Measurements from ENCODE around the gene EIF4E2.
A peak's percentile ranks its signal among the peaks of the same experiment; 100 is the strongest.
"Not testable (repeated sequence)": the region's sequence is repeated elsewhere in the genome, so short reads cannot be mapped to it uniquely, and the experiment has no call there.

Gene EIF4E2

GRCh38 chr2:232521959-232522622, 28.4 kb upstream of the EIF4E2 start:
- peak in 33 of 56 donors; percentile 7 to 75 (median 31) for DNase-seq

GRCh38 chr2:232522623-232523401, 27.7 kb upstream of the EIF4E2 start:
- no peak for DNase-seq

- DNase-seq: no peak
Measured at GRCh38 chr2:232523402-232523681, 27.1 kb upstream of the EIF4E2 start.

- DNase-seq: peak in 15 of 56 donors; percentile 14 to 48 (median 29)
Measured at GRCh38 chr2:232523682-232524597, 26.5 kb upstream of the EIF4E2 start.

GRCh38 chr2:232524771-232525170, 25.7 kb upstream of the EIF4E2 start:
- DNase-seq: no peak

GRCh38 chr2:232525199-232525598, 25.3 kb upstream of the EIF4E2 start:
- DNase-seq: no peak

GRCh38 chr2:232525791-232526371, 24.6 kb upstream of the EIF4E2 start, which contains the start of gene CHRND:
TSS of gene CHRND (plus strand) at chr2:232526160. CDS start at chr2:232526216, 56 bp downstream.
- peak in 35 of 56 donors; percentile 12 to 74 (median 38) for DNase-seq

- DNase-seq: no peak
Measured at GRCh38 chr2:232526372-232526941, 24.0 kb upstream of the EIF4E2 start.

- DNase-seq: no peak
Measured at GRCh38 chr2:232527905-232528470, 22.5 kb upstream of the EIF4E2 start.

GRCh38 chr2:232528746-232529460, 21.6 kb upstream of the EIF4E2 start:
- no peak for DNase-seq

GRCh38 chr2:232529806-232530547, 20.5 kb upstream of the EIF4E2 start:
- DNase-seq: no peak

GRCh38 chr2:232530626-232531260, 19.7 kb upstream of the EIF4E2 start:
- DNase-seq: no peak

- no peak for DNase-seq
Measured at GRCh38 chr2:232532419-232532818, 18.1 kb upstream of the EIF4E2 start.

GRCh38 chr2:232532821-232533220, 17.7 kb upstream of the EIF4E2 start:
- DNase-seq: not testable (repeated sequence)

- no peak for DNase-seq
Measured at GRCh38 chr2:232533944-232534710, 16.4 kb upstream of the EIF4E2 start.

GRCh38 chr2:232534940-232535651, 15.4 kb upstream of the EIF4E2 start:
- no peak for DNase-seq
